IMR-90 (cell line): ENCODE results near the gene CD209.

Experiments used
- MXI1 ChIP-seq: IDR thresholded peaks from 2 replicates; pipeline ENCODE4 v1.6.1; 2012; ENCODE audit warnings: low read depth, mild to moderate bottlenecking, low read length, moderate library complexity, borderline replicate concordance
- TF ChIP-seq, protein P1 (sequence below): conservative IDR thresholded peaks from 2 replicates; pipeline ENCODE4 v1.5.1; 2012; ENCODE audit warnings: mild to moderate bottlenecking, low read depth, low read length, improper control_type of control experiment

DNA sequence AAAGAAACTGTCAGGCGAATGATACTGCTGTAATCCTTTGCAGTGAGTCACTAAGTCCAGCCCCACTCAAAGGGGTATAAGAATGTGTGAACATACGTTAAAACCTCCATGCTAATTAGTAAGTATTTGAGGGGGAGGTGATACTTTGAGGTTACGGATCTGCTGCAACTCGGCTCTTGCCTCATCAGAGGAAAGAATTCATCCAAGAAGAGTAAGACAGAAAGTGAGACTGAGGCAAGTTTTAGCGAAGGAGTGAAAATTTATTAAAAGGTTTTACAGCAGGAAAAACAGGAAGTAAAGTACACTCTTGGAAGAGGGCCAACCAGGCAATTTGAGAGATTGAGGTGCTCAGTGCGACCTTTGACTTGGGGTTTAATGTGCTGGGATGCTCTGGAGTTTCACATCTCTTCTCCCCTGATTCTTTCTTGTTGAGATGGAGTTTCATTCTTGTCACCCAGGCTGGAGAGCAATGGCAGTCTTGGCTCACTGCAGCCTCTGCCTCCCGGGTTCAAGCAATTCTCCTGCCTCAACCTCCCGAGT is 25.5 kb upstream of the CD209 start:
- TF ChIP-seq, protein P1, sequence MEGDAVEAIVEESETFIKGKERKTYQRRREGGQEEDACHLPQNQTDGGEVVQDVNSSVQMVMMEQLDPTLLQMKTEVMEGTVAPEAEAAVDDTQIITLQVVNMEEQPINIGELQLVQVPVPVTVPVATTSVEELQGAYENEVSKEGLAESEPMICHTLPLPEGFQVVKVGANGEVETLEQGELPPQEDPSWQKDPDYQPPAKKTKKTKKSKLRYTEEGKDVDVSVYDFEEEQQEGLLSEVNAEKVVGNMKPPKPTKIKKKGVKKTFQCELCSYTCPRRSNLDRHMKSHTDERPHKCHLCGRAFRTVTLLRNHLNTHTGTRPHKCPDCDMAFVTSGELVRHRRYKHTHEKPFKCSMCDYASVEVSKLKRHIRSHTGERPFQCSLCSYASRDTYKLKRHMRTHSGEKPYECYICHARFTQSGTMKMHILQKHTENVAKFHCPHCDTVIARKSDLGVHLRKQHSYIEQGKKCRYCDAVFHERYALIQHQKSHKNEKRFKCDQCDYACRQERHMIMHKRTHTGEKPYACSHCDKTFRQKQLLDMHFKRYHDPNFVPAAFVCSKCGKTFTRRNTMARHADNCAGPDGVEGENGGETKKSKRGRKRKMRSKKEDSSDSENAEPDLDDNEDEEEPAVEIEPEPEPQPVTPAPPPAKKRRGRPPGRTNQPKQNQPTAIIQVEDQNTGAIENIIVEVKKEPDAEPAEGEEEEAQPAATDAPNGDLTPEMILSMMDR: no peak
- TF ChIP-seq MXI1: no peak
